ENCODE data around the gene FER. TPM values are rescaled to one million over a fixed set of nuclear protein-coding genes. Genes with fewer than 3 reads are reported as not detected.
"Not testable (repeated sequence)": the region's sequence is repeated elsewhere in the genome, so short reads cannot be mapped to it uniquely, and the experiment has no call there.

Gene FER
- total RNA-seq, 1 donor from 2014 or later: 30.9 TPM

- no peak for TF ChIP-seq CTCF (IDR thresholded peaks at IDR 0.05; ENCODE audit: partially characterized antibody, unreplicated experiment)
- Mint-ChIP-seq H3K36me3 (ENCODE audit: unreplicated experiment) (no peaks in the 10 kb centered on the region), H3K4me3 (ENCODE audit: unreplicated experiment) (no peak overlapping the region), H3K27ac (ENCODE audit: unreplicated experiment) (peak overlapping the region; percentile 7), H3K9me3 (ENCODE audit: unreplicated experiment) (no peaks in the 10 kb centered on the region), H3K27me3 (ENCODE audit: unreplicated experiment) (no peaks in the 10 kb centered on the region), H3K4me1 (ENCODE audit: low read depth, unreplicated experiment) (peaks cover 2% of the 10 kb centered on the region)
- DNase-seq: no peak
These were observed 298.0 kb downstream of the FER start for GRCh38 chr5:109045710-109046109.

GRCh38 chr5:109049565-109049964 is 301.9 kb downstream of the FER start:
- Mint-ChIP-seq H3K27ac (ENCODE audit: unreplicated experiment) (no peak overlapping the region), H3K27me3 (ENCODE audit: unreplicated experiment) (no peaks in the 10 kb centered on the region), H3K36me3 (ENCODE audit: unreplicated experiment) (no peaks in the 10 kb centered on the region), H3K4me3 (ENCODE audit: unreplicated experiment) (no peak overlapping the region), H3K9me3 (ENCODE audit: unreplicated experiment) (no peaks in the 10 kb centered on the region), H3K4me1 (ENCODE audit: low read depth, unreplicated experiment) (peaks cover 2% of the 10 kb centered on the region)
- DNase-seq: no peak
- no peak for TF ChIP-seq CTCF (IDR thresholded peaks at IDR 0.05; ENCODE audit: partially characterized antibody, unreplicated experiment)

- H3K27ac Mint-ChIP-seq (ENCODE audit: unreplicated experiment); H3K27me3 Mint-ChIP-seq (ENCODE audit: unreplicated experiment); H3K4me1 Mint-ChIP-seq (ENCODE audit: low read depth, unreplicated experiment); H3K36me3 Mint-ChIP-seq (ENCODE audit: unreplicated experiment); H3K9me3 Mint-ChIP-seq (ENCODE audit: unreplicated experiment); DNase-seq; H3K4me3 Mint-ChIP-seq (ENCODE audit: unreplicated experiment): not testable (repeated sequence)
These were observed 302.6 kb downstream of the FER start for GRCh38 chr5:109050321-109050720.

- DNase-seq; H3K27ac Mint-ChIP-seq (ENCODE audit: unreplicated experiment); H3K4me1 Mint-ChIP-seq (ENCODE audit: low read depth, unreplicated experiment); H3K36me3 Mint-ChIP-seq (ENCODE audit: unreplicated experiment); H3K27me3 Mint-ChIP-seq (ENCODE audit: unreplicated experiment); H3K9me3 Mint-ChIP-seq (ENCODE audit: unreplicated experiment); H3K4me3 Mint-ChIP-seq (ENCODE audit: unreplicated experiment): not testable (repeated sequence)
These were observed 304.5 kb downstream of the FER start for GRCh38 chr5:109052216-109052615.

- Mint-ChIP-seq H3K27me3 (ENCODE audit: unreplicated experiment) (no peaks in the 10 kb centered on the region), H3K4me1 (ENCODE audit: low read depth, unreplicated experiment) (no peaks in the 10 kb centered on the region), H3K4me3 (ENCODE audit: unreplicated experiment) (no peak overlapping the region), H3K36me3 (ENCODE audit: unreplicated experiment) (no peaks in the 10 kb centered on the region), H3K27ac (ENCODE audit: unreplicated experiment) (no peak overlapping the region), H3K9me3 (ENCODE audit: unreplicated experiment) (peaks cover 3% of the 10 kb centered on the region)
- DNase-seq: no peak
- no peak for TF ChIP-seq CTCF (IDR thresholded peaks at IDR 0.05; ENCODE audit: partially characterized antibody, unreplicated experiment)
These were observed 306.3 kb downstream of the FER start for GRCh38 chr5:109053995-109054417.

GRCh38 chr5:109060378-109061025 is 312.8 kb downstream of the FER start:
- Mint-ChIP-seq H3K27ac (ENCODE audit: unreplicated experiment) (no peak overlapping the region), H3K4me3 (ENCODE audit: unreplicated experiment) (no peak overlapping the region), H3K27me3 (ENCODE audit: unreplicated experiment) (no peaks in the 10 kb centered on the region), H3K9me3 (ENCODE audit: unreplicated experiment) (no peaks in the 10 kb centered on the region), H3K36me3 (ENCODE audit: unreplicated experiment) (no peaks in the 10 kb centered on the region), H3K4me1 (ENCODE audit: low read depth, unreplicated experiment) (no peaks in the 10 kb centered on the region)
- DNase-seq: no peak
- no peak for TF ChIP-seq CTCF (IDR thresholded peaks at IDR 0.05; ENCODE audit: partially characterized antibody, unreplicated experiment)
